GM10266 (cell line): ENCODE measurements around the gene NOP9.

Experiments
- DNase-seq: peaks from one replicate; pipeline ENCODE4 v3.0.0; 2012; ENCODE audit errors: extremely low spot score
- TF ChIP-seq, protein P1 (sequence below): IDR thresholded peaks from 2 replicates; pipeline ENCODE4 v1.5.1; 2012; ENCODE audit warnings: mild to moderate bottlenecking, low read depth; ENCODE audit not compliant: control insufficient read depth, insufficient read depth; ENCODE audit errors: missing control alignments

Gene NOP9

DNA sequence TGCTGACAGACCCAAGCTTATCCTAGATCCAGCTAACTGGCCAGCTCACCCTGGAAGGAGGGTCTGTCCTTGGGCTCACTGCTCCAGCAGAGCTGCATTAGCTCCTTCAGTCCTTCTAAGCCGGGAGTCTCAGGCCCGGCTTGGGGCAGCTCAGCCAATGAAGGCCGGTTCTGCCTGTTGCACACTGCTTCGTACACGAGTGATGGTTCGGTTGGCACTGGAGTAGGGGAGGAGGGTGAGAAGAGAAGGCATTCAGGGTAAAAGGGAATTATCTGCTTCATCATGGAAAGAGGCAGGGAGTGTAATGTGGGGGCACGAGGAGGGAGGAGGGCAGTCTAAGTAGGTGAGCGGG lies 38.1 kb downstream of the NOP9 start:
- TF ChIP-seq, protein P1, sequence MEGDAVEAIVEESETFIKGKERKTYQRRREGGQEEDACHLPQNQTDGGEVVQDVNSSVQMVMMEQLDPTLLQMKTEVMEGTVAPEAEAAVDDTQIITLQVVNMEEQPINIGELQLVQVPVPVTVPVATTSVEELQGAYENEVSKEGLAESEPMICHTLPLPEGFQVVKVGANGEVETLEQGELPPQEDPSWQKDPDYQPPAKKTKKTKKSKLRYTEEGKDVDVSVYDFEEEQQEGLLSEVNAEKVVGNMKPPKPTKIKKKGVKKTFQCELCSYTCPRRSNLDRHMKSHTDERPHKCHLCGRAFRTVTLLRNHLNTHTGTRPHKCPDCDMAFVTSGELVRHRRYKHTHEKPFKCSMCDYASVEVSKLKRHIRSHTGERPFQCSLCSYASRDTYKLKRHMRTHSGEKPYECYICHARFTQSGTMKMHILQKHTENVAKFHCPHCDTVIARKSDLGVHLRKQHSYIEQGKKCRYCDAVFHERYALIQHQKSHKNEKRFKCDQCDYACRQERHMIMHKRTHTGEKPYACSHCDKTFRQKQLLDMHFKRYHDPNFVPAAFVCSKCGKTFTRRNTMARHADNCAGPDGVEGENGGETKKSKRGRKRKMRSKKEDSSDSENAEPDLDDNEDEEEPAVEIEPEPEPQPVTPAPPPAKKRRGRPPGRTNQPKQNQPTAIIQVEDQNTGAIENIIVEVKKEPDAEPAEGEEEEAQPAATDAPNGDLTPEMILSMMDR = no peak
- no peak for DNase-seq

DNA sequence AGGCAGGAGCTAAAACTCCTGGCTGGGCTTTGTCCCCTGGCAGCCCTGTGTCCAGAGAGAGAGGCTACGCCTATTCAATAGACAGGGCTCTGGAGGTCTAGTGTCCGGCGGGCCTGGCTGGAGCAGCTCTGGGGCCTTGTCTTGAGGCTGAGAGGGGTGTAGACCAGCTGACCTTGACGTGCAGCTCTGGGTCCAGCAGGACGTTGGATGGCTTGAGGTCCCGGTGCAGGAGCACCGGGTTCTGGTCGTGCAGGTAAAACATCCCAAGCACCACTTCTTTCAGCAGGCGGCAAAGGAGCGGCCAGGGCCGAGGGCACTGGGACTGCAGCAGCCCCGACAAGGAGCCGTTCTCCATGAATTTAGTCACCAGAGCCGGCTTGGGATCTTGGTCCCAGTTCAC lies 39.2 kb downstream of the NOP9 start:
- DNase-seq = no peak
- TF ChIP-seq, protein P1 = no peak

DNA sequence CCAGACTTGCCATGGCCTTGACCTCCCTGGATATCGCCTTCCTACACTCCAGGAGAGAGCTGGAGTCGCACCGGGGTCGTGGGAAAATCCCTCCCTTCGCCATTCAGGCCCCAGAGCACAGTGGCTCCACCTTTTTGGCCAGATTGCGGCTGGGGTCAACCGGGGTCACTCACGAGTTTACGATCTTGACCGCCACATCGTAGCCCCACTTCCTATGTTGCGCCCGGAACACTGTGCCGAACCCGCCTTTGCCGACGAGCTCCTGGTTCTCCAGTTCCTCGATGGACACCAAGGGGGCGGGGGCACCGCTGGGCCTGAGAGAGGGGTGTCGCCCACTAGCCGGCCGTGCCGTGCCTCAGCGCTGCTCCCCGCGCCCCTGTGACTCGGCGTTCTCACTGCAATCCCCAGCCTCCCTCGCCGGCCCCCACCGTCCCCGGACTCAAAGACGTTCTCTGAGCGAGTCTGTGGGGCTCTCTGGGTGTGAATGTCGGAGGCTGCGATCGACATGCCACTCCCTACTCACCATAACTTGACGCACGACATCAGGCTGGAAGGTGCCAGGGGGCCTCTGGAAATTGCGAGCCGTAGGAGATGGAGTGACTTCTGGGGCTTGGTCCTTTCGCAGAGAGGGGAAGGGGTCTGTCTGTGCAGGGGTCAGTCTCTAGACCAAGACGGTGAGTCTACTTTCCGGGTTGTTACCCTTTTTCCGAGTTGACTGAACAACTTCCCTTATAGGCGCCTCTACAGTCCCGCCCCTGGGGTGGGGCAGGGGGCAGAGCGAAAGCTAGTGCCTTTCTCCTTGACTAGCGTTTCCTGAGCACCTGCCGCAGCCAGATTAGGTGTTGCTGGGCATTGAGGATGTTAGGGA lies 39.9 kb downstream of the NOP9 start, which contains the start of gene RIPK3:
Gene RIPK3, minus strand, starts transcription at position 708 of the 868 bp plus-strand sequence. Its CDS starts 165 bp downstream, at position 543.
- TF ChIP-seq, protein P1 = no peak
- peak; percentile 79 for DNase-seq

DNA sequence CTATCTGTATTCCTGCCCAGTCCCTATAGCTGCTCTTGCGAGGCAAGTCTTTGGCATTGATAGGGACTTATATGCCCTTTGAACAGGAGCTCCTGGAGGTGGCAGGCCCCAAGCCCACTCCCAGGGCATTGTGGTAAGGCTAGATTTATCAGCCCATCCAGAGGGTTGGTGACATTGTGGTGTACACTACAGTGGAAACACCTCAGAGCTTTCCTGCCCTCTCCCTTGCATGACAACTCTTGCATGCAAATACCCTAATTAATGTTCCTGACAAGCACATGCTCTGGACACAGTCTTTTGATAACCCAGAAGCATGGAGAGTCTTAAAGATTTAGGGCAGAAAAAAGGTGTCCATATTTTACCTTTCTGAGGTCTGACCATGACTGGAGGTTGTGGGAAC lies 41.0 kb downstream of the NOP9 start:
- DNase-seq = no peak

DNA sequence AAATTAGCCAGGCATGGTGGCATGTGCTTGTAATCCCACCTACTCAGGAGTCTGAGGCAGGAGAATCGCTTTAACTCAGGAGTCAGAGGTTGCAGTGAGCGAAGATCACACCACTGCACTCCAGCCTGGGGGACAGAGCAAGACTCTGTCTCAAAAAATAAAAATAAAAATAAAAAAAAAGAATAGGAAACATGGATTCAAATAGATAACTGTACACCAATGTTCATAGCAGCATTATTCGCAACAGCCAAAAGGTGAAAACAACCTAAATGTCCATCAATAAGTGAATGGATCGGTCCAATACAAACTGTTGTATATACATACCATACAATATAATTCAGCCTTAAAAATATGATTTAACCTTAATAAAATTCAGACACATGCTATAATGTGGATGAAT lies 43.2 kb downstream of the NOP9 start:
- TF ChIP-seq, protein P1 = no peak
- DNase-seq = no peak

More for the DNA sequence above, 41.0 kb downstream of the NOP9 start:
- TF ChIP-seq, protein P1 = no peak

DNA sequence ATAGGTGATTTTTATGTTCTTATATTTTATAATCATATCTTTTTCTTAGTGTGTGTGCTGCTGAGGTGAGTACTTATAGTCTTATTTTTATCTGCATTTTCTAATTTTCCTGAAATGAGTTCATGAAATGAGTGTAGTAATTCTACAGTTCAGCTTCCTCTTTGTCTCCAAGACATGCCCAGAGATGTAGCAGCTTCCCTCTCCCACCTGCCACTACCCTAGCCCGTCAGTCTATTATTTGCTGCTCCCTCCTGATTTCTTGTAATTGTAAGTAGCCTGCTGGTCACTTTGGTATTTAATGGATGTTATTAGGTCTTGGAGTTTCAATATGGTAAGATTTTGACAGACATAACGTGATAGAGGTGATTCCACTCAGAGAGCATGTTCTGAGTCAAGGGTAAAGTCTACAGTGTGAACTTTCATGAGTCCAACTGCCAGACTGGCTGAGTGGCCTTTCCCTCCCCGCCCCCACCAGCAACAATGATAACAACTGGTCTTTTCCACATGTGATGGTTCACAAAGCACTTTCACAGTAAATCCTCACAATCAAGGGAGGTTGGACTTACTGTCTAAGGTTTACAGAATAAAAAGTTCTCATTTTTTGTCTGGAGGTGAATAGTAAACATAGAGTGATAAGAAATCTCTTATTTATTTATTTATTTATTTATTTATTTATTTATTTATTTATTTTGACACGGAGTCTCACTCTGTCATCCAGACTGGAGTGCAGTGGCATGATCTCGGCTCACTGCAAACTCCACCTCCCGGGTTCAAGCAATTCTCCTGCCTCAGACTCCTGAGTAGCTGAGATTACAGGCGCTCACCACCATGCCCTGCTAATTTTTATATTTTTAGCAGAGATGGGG lies 44.4 kb downstream of the NOP9 start:
- TF ChIP-seq, protein P1 = no peak
- DNase-seq = no peak
